Stimulated activated naive B cell treated with anti-CD40 and anti-IgM and Interleukin-4, amounts not matched to agents 10 μg/mL and 1 μg/mL and 100 μg/mL, for 72 hours (primary cell): Measurements from ENCODE around the gene GOLGA6L10.
"Not testable (repeated sequence)": the region's sequence is repeated elsewhere in the genome, so short reads cannot be mapped to it uniquely, and the experiment has no call there.

Experiments
- ATAC-seq, 2 donors: fragments of 150-1000 bp; cut with Tn5 transposase; replicated peaks; 2 replicates each; pipeline ENCODE4 v1.10.0; 2021; ENCODE audit warnings: moderate library complexity in 1 of 2
- DNase-seq: peaks from one replicate; pipeline ENCODE4 v3.0.0; 2021
- H3K27ac Mint-ChIP-seq: one replicate; pipeline ENCODE4 v1.8.0; 2022; ENCODE audit warnings: mild to moderate bottlenecking, mixed read lengths
- H3K27me3 Mint-ChIP-seq, 2 donors: one replicate each; pipeline ENCODE4 v1.8.0; 2022; ENCODE audit warnings: mixed read lengths in 2 of 2
- H3K36me3 Mint-ChIP-seq, 2 donors: one replicate each; pipeline ENCODE4 v1.8.0; 2022; ENCODE audit warnings: mixed read lengths in 2 of 2, mild to moderate bottlenecking in 1 of 2
- H3K4me1 Mint-ChIP-seq, 2 donors: one replicate each; pipeline ENCODE4 v1.8.0; 2022; ENCODE audit warnings: mixed read lengths in 2 of 2, mild to moderate bottlenecking in 1 of 2
- H3K4me3 Mint-ChIP-seq, 2 donors: one replicate each; pipeline ENCODE4 v1.8.0; 2022; ENCODE audit warnings: mild to moderate bottlenecking in 2 of 2, mixed read lengths in 2 of 2, moderate library complexity in 1 of 2
- H3K9me3 Mint-ChIP-seq, 2 donors: one replicate each; pipeline ENCODE4 v1.8.0; 2022; ENCODE audit warnings: mixed read lengths in 2 of 2, mild to moderate bottlenecking in 1 of 2

The GOLGA6L10 gene

DNA sequence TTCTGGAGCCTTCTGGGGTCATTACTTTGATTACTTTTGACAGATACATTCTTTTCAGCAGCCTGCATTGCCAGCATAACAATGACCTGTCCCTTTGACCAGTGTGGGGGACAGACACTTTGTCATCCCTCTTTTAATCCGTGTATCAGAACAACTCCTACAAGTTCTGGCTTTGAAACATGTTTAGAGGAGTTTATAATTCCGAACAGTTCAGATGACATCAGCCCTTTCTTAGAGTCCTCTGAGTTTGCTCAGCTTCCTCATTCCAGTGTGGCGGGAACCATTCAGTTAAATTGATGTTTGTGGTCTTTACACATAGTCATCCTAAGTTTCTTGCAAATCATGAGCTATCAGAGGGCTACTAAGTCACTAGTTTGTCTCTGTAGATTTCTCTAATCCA, 13.5 kb upstream of the GOLGA6L10 start:
- H3K4me3 Mint-ChIP-seq, H3K9me3 Mint-ChIP-seq, H3K4me1 Mint-ChIP-seq, H3K36me3 Mint-ChIP-seq, DNase-seq, H3K27ac Mint-ChIP-seq, H3K27me3 Mint-ChIP-seq: not testable (repeated sequence)
- peak; percentile 42 to 49 for ATAC-seq

DNA sequence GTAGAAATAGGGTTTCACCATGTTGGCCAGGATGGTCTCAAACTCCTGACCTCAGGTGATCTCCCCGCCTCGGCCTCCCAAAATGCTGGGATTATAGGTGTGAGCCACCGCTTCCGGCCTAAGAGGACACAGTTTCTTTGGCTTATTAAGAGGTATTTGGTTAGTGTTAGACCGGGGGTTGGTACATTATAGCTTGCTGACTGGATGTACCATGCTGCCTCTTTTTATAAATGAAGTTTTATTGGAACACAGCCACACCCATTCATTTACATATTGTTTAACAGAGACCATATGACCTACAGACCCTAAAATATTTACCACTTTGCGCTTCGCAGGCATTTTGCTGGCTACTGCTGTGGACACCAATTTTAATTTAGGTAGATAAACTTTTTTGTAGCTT, 11.3 kb upstream of the GOLGA6L10 start:
- not testable (repeated sequence) for H3K9me3 Mint-ChIP-seq, H3K27me3 Mint-ChIP-seq, DNase-seq, H3K27ac Mint-ChIP-seq, ATAC-seq, H3K36me3 Mint-ChIP-seq, H3K4me3 Mint-ChIP-seq, H3K4me1 Mint-ChIP-seq

DNA sequence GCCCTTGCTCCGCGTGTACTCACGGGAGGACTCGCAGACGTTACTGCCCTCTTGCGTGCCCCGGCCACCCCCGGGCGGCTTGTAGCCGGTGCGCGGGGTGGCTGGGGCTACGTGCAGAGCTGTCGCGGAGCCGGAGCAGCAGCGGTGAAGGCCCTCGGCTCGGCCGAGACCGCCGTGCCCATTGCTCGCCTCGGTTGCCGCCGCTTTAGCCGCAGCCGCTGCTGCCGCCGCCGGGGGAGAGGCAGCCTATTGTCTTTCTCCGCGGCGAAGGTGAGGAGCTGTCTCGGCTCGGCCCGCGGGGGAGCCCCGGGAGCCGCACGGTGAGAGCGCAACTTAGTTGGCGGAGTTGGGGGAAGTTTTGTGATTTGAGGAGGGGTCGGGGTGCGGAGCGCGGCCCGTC, 5.8 kb upstream of the GOLGA6L10 start:
- H3K27ac Mint-ChIP-seq, H3K9me3 Mint-ChIP-seq, H3K27me3 Mint-ChIP-seq, H3K36me3 Mint-ChIP-seq, DNase-seq, ATAC-seq, H3K4me1 Mint-ChIP-seq, H3K4me3 Mint-ChIP-seq: not testable (repeated sequence)

DNA sequence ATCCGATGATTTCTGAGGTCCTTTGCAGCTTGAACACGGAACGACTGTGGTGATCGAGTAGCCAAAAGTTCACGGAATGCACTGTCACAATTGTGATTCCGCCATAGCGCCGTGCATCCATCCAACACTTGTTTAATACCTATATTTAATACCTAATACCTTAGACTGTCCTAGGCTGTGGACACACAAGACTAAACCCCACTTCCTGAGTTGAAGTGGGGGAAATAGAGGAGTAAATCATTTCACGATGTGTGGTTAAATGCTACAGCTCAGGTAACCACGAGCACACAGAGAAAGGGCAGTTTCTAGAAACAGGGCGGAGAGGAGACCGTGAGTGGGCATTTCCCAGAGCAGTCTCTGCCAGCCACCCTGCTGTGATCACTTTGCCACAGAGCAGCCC, 5.3 kb upstream of the GOLGA6L10 start:
- H3K4me3 Mint-ChIP-seq, ATAC-seq, H3K27ac Mint-ChIP-seq, H3K36me3 Mint-ChIP-seq, H3K4me1 Mint-ChIP-seq, DNase-seq, H3K27me3 Mint-ChIP-seq, H3K9me3 Mint-ChIP-seq: not testable (repeated sequence)

DNA sequence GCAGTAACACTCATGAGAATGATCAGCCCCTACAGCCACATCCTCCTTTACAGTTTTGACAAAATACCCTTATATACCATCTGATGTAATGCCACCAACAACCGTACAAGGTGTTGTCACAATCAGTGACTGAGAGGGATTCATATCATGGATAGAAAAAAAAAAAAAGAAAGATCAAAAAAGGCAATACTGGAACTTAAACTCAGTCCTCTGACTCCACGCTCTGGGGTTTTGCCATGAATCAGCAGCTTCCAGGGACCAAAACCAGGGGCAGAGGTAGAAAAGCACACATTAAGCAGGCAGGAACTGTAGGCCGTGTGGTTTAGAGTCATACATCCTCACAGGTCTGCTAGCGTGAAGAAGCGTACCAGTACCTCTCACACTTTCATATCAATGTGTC, 1.6 kb downstream of the GOLGA6L10 start:
- ATAC-seq, H3K27me3 Mint-ChIP-seq, H3K4me3 Mint-ChIP-seq, H3K36me3 Mint-ChIP-seq, H3K9me3 Mint-ChIP-seq, H3K4me1 Mint-ChIP-seq, DNase-seq, H3K27ac Mint-ChIP-seq: not testable (repeated sequence)

DNA sequence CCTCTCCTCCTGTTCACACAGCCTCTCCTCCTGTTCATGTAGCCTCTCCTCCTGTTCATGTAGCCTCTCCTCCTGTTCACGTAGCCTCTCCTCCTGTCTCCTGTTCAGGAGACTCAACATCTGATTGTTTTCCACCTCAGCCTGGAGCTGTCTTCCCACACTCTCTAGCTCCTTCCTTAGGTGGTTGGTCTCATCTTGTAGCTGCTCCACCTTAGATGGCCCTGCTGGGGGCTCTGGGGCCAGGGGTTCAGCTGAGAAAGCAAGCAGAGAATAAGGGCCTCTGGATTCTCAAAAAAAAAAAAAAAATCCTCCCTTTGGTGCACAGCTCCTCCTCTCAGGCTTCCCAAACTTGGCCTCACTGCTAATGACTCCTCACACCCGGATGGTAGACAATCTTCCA, 4.1 kb downstream of the GOLGA6L10 start:
- H3K9me3 Mint-ChIP-seq, DNase-seq, H3K4me3 Mint-ChIP-seq, H3K27ac Mint-ChIP-seq, ATAC-seq, H3K36me3 Mint-ChIP-seq, H3K27me3 Mint-ChIP-seq, H3K4me1 Mint-ChIP-seq: not testable (repeated sequence)

DNA sequence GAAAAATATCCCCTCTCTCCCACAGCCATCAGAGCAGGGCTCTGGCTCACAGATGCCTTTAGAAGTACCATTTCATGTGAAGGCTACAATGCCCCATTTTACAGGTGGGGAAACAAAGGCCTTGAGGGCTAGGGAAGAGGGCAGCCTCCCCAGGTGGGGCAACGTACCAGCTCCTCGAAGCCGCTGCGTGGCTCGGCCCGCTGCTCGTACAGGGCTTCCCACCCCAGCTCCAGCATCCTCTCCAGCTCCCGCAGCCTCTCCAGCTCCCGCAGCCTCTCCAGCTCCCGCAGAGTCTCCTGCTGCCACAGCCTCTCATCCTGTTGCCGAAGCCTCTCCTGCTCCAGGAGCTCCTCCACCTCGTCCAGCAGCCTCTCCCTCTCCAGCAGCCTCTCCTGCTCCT, 4.9 kb downstream of the GOLGA6L10 start:
- not testable (repeated sequence) for H3K27ac Mint-ChIP-seq, H3K4me3 Mint-ChIP-seq, H3K27me3 Mint-ChIP-seq, DNase-seq, H3K4me1 Mint-ChIP-seq, H3K9me3 Mint-ChIP-seq, ATAC-seq, H3K36me3 Mint-ChIP-seq

DNA sequence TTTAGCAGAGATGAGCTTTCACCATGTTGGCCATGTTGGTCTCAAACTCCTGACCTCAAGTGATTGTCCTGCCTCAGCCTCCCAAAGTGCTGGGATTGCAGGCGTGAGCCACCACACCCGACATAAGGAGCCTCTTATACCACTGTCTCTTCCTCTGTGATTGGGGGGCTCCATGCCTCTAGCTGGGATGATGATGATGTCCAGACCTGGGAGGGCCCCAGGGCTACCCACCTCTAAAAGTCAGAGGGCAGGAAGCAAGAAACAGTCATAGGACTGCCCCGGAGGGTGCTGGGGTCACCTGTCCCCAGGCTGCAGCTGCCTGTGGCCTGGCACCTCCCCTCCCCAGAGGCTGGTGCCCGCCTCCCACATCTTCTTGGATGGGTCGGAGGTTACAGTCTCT, 5.4 kb downstream of the GOLGA6L10 start:
- H3K27me3 Mint-ChIP-seq, H3K27ac Mint-ChIP-seq, H3K4me1 Mint-ChIP-seq, ATAC-seq, H3K36me3 Mint-ChIP-seq, H3K9me3 Mint-ChIP-seq, DNase-seq, H3K4me3 Mint-ChIP-seq: not testable (repeated sequence)

DNA sequence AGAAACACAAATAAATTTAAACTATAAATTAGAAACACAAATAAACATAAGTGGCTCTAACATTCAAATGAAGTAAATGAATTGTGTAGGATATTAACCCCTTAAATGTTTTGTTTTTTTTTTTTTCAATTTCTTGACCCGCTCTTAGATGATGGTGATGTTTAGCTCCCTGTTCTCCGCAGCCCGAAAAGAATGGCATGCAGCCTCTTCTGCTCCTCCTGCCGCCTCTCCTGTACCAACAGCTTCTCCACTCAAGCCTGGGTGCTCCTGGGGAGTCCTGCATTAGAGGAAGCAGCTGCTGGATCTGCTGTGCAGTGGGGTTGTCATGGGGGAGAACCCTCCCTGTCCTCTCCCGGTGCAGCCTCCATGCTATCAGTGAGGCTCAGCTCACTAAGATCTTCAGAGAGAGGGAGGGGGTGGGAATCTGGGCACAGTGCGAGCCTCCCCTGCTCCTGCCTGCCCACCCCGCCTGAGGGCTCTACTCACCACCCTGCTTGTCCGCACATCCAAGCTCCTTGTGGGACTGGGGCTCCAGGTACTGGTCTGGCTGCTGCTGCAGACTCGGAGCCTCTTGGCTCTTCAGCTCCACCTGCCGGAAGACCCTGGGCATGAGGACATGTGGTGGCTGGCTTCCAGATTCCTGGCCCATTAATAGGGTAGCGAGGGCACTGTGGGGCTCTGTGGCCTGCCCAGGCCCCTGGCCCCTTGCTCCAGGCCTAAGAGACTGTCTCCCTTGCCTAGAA, 6.5 kb downstream of the GOLGA6L10 start:
- H3K27ac Mint-ChIP-seq, H3K9me3 Mint-ChIP-seq, H3K36me3 Mint-ChIP-seq, H3K4me1 Mint-ChIP-seq, ATAC-seq, H3K27me3 Mint-ChIP-seq, H3K4me3 Mint-ChIP-seq: not testable (repeated sequence)
- DNase-seq, result peak; percentile 23

DNA sequence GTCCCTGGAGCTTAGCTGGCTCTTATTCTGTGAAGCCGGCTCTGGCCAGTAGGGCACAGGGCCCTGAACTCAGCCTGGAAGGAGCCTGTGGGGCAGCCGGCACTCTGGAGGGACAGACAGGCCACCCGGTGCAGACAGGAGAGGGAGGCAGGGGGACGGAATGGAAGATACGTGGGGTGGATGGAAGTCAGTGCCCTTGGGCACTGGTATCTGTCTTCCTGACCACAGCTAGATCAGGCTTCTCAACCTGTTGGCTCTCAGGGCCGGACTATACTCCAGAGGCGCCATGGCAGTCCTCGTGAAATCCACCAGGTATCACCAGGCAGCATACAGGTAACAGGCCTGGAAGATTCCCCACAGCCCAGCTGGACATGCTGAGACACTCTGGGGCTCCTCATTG, 10.7 kb downstream of the GOLGA6L10 start:
- H3K36me3 Mint-ChIP-seq, H3K4me1 Mint-ChIP-seq, H3K27me3 Mint-ChIP-seq, H3K9me3 Mint-ChIP-seq, DNase-seq, H3K4me3 Mint-ChIP-seq, H3K27ac Mint-ChIP-seq, ATAC-seq: not testable (repeated sequence)

DNA sequence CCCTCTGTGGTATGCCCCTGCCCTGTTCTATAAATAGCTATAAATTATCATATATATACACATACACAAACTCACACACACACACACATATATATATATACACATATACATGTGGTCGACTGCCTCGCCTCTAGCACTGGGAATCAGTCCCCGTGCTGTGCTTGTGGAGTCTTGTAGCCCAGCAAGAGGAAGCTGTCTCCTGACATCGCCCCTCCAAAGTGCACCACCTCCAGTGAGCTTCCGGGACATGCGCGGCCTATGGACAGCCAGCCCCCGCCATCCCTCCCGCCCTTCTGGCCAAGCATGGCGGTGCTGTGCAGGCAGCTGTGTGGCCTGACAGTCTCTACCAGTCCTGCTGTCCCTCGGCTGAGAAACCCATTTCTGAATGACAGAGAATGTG, 11.2 kb downstream of the GOLGA6L10 start:
- not testable (repeated sequence) for H3K4me3 Mint-ChIP-seq, DNase-seq, H3K4me1 Mint-ChIP-seq, H3K27me3 Mint-ChIP-seq, ATAC-seq, H3K9me3 Mint-ChIP-seq, H3K27ac Mint-ChIP-seq, H3K36me3 Mint-ChIP-seq

DNA sequence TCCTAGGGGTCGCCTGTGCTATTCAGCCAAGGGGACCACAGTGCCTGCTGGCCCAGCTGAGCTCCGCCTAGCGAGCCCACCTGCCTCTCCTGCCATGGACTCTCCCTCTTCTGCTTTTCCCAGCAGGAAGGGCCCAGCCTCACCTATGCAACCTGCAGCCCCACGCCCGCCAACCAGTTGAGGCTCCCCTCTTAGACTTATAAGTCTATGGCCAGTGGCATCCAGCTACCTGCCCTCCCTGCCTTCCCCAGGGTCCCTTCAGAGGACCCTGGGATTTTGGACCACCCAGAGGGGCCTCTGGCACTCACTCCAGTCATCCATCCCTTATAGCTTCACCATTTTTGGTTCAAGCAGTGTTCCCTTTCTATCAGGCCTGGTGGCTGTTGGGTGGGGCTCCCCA, 12.2 kb downstream of the GOLGA6L10 start:
- not testable (repeated sequence) for H3K4me1 Mint-ChIP-seq, H3K9me3 Mint-ChIP-seq, H3K27me3 Mint-ChIP-seq, H3K36me3 Mint-ChIP-seq, H3K4me3 Mint-ChIP-seq, DNase-seq, H3K27ac Mint-ChIP-seq, ATAC-seq

DNA sequence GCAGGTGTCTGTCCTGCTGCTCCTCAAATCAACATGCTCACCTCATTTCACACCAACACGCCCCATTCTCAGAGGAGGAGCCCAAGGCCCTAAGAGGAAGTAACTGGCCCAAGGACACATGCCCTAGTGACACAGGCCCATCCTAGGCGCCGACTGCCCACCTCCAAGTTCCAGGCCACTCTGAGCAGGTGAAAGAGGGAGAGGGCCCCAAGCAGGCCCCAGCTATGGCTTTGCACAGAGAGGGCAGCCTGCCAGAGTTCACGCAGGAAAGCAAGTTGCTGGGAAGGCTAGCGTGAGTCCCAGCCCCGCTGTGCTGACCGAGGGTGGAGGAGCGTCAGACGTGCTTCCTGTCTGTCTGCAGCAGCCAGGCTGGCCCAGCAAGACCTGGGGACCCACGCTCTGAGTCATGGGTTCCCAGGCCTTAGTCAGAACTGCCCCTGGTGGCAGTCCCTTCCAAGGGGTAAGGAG, 13.1 kb downstream of the GOLGA6L10 start:
- not testable (repeated sequence) for DNase-seq, H3K27me3 Mint-ChIP-seq, H3K4me3 Mint-ChIP-seq, H3K4me1 Mint-ChIP-seq, H3K9me3 Mint-ChIP-seq, H3K36me3 Mint-ChIP-seq, H3K27ac Mint-ChIP-seq
- peak; percentile 38 to 68 for ATAC-seq

DNA sequence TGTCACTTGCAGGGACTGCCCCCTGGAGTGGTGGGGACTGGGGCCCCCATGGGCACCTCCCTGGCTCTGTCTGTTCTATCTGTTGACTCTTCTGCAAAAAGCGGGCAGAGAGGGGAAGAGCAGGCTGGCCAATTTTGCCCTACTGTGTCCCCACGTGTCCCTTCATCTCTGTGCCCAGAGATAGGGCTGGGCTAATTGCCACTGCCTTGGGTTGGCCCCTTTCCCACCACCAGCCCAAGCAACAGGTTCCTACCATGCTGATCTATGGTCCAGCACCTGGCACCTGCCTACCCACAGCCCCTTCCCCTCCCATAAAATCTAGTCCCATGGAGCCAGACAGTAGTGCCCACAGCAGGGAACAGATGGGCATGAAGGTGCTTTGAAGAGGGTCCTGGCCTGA, 14.3 kb downstream of the GOLGA6L10 start:
- H3K36me3 Mint-ChIP-seq, DNase-seq, ATAC-seq: not testable (repeated sequence)

DNA sequence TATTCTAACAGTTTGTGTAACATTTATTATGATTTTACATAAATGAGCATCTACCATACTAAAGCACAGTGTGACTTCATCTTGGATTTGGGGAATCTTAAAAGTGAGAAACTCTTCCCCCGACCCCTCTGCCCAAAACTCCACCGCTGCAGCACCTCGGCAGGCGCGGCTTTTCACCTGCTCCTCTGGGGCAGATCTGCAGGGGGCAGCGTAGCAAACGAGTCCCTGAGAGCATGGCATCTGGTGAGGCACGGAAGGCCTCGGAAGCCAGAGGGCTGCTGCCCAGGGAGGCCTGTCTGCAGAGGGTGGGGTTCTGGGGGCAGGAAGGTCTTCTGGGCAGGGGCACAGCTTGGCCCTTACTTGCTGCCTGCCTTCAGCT, 14.7 kb downstream of the GOLGA6L10 start:
- not testable (repeated sequence) for DNase-seq, H3K27me3 Mint-ChIP-seq, H3K27ac Mint-ChIP-seq, ATAC-seq, H3K4me3 Mint-ChIP-seq, H3K9me3 Mint-ChIP-seq, H3K4me1 Mint-ChIP-seq, H3K36me3 Mint-ChIP-seq

More for the DNA sequence above, 14.3 kb downstream of the GOLGA6L10 start:
- not testable (repeated sequence) for H3K4me1 Mint-ChIP-seq, H3K27me3 Mint-ChIP-seq, H3K4me3 Mint-ChIP-seq, H3K9me3 Mint-ChIP-seq, H3K27ac Mint-ChIP-seq
